CD4-positive, alpha-beta T cell treated with Interleukin-17A for 1 hour (primary cell): ENCODE data around the gene SRPK2.
A peak's percentile ranks its signal among the peaks of the same experiment; 100 is the strongest.
"Not testable (repeated sequence)": the region's sequence is repeated elsewhere in the genome, so short reads cannot be mapped to it uniquely, and the experiment has no call there.

Experiments
- DNase-seq: peaks from one replicate; pipeline ENCODE4 v3.0.0-alpha.2; 2020

SRPK2 gene

GRCh38 chr7:105388356-105389087 lies at the start of gene SRPK2:
TSS of gene SRPK2 (minus strand) at chr7:105388921.
- peak; percentile 81 for DNase-seq

GRCh38 chr7:105438254-105438653 lies 49.5 kb upstream of the SRPK2 start:
- DNase-seq, result no peak

DNA sequence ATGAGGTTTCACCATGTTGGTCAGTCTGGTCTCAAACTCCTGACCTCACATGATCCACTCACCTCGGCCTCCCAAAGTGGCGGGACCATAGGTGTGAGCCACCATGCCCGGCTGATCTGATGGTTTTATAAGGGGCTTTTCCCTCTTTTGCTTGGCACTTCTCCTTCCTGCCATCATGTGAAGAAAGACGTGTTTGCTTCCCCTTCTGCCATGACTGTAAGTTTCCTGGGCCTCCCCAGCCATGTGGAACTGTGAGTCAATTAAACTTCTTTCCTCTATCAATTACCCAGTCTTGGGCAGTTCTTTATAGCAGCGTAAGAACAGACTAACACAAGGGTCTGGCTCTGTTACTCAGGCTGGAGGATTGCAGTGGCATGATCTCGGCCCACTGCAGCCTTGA lies 48.6 kb upstream of the SRPK2 start:
- not testable (repeated sequence) for DNase-seq

- peak; percentile 67 for DNase-seq
Measured at GRCh38 chr7:105429746-105430612, 41.3 kb upstream of the SRPK2 start.

- no peak for DNase-seq
Measured at GRCh38 chr7:105426606-105427146, 38.0 kb upstream of the SRPK2 start.

DNA sequence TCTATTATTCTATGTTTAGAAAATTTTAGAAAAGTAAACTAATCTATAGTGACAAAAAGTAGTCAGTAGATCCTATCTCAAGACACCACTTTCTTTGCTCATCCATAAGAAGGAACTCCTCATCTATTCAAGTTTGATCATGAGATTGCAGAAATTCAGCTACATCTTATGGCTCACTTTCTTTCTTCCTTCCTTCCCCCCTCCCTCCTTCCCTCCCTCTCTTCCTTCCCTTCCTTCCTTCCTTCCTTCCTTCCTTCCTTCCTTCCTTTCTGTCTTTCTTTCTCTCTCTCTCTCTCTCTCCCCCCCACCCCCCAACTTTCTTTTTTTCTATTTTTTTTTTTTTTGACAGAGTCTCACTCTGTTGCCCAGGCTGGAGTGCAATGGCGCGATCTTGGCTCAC lies 35.3 kb upstream of the SRPK2 start:
- no peak for DNase-seq

DNA sequence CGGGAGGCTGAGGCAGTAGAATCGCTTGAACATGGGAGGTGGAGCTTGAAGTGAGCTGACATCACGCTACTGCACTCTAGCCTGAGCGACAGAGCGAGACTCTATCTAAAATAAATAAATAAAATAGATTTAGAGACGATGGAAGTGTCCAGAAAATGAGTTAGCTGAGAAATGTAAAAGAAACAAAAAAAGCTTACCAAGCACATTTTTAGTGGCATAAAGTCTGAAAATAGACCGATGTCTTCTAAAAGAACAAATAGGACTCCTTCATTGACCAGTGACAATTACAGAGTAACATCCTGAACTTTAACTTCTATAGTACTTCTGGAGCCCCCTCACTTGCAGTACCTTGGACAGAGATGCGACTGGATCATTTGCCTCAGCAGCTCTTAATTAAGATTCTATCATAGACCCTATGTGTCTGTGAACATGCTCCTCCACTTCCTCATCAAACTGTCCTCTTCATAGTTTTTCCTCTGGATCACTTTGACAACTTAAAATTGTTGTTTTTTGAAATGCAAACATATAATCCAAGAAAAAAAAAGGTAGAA lies 25.2 kb upstream of the SRPK2 start:
- no peak for DNase-seq

- not testable (repeated sequence) for DNase-seq
Measured at GRCh38 chr7:105410774-105411173, 22.1 kb upstream of the SRPK2 start.

- not testable (repeated sequence) for DNase-seq
Measured at GRCh38 chr7:105409775-105410174, 21.1 kb upstream of the SRPK2 start.

- no peak for DNase-seq
Measured at GRCh38 chr7:105408791-105409410, 20.2 kb upstream of the SRPK2 start.

- DNase-seq, result no peak
Measured at GRCh38 chr7:105403128-105403527, 14.4 kb upstream of the SRPK2 start.

DNA sequence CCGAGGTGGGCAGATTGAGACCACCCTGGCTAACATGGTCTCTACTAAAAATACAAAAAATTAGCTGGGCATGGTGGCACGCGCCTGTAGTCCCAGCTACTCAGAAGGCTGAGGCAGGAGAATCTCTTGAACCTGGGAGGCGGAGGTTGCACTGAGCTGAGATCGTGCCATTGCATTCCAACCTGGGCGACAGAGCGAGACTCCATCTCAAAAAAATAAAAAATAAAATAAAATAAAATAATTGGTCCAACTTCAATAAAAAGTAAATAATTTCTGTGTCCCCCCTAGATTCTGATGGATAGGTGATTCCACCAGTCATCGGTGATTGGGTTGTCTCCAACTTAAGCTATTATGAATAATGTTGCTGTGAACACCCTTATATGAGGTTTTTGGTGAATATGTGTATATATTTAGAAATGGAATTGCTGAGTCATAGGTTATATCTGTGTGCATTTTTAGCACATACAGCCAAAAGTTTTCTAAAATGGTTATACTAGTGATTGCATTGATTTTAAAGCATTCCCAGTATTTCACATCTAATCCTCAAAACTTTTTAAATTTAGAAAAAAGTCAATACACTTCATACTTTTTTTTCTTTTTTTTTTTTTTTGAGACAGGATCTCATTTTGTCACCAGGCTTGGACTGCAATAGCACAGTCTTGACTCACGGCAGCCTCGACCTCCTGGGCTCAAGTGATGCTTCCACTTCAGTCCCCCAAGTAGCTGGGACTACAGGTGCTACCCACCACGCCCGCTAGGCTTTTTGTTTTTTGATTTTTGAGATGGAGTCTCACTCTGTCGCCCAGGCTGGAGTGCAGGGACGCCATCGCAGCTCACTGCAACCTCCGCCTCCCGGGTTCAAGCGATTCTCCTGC lies 13.7 kb upstream of the SRPK2 start:
- DNase-seq, result no peak

GRCh38 chr7:105399043-105399725 lies 10.5 kb upstream of the SRPK2 start:
- no peak for DNase-seq

- no peak for DNase-seq
Measured at GRCh38 chr7:105396566-105396965, 7.8 kb upstream of the SRPK2 start.

DNA sequence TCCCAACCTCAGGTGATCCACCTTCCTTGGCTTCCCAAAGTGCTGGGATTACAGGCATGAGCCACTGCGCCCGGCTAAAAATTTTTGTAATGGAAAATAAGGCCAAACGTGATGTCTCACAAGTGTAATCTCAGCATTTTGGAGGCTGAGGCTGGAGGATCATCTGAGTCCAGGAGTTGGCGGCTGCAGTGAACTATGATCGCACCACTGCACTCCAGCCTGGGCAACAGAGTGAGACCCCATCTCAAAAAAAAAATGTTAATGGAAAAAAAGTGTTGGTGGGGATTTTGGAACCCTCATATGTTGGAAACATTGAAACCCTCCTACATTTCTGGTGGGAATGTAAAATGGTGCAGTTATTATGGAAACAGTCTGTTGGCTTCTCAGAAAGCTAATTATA lies 2.7 kb upstream of the SRPK2 start:
- DNase-seq, result no peak

DNA sequence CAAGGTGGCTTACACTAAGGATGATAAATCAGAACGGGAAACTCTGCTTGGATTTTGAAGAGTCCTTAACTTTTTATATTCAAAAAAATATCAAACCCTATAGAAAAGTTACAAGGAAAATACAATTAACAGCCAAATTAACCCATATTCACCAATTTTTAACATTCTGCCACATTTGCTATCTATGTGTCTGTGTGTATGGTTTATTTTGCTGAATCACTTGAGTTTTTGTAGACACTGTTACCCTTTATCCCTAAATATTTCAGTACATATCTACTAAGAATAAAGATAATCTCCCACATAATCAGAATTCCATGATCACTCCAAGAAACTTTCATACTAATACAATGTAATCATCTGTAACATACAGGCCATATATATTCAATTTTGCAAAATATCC lies 1.2 kb upstream of the SRPK2 start:
- DNase-seq, result no peak

DNA sequence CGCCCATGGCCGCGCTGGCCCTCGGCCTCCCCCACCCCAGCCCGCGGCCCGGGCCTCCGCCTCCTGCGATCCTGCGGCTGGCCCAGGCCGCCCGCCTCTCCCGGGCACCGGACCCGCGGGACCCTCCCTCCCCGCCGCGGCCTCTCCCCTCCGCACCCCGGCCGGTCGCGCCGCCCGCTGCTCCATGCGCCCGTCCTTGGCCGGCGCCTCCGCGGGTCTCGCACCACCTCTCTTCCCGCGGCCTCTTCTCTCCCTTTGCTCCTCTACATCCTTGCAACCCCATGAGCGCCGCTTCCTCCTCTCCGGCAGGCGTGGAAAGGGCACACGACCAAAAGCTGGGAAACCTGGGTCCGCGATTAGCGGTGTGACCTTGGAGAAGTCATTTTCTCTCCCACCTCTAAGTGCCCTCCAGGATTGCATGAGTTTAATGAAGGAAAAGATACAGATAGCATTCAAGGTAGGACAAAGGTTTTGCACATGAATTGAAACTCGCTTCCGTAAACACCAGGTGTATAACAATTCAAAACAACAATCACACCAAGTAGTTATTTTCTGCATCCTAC lies 448 bp upstream of the SRPK2 start:
- no peak for DNase-seq

DNA sequence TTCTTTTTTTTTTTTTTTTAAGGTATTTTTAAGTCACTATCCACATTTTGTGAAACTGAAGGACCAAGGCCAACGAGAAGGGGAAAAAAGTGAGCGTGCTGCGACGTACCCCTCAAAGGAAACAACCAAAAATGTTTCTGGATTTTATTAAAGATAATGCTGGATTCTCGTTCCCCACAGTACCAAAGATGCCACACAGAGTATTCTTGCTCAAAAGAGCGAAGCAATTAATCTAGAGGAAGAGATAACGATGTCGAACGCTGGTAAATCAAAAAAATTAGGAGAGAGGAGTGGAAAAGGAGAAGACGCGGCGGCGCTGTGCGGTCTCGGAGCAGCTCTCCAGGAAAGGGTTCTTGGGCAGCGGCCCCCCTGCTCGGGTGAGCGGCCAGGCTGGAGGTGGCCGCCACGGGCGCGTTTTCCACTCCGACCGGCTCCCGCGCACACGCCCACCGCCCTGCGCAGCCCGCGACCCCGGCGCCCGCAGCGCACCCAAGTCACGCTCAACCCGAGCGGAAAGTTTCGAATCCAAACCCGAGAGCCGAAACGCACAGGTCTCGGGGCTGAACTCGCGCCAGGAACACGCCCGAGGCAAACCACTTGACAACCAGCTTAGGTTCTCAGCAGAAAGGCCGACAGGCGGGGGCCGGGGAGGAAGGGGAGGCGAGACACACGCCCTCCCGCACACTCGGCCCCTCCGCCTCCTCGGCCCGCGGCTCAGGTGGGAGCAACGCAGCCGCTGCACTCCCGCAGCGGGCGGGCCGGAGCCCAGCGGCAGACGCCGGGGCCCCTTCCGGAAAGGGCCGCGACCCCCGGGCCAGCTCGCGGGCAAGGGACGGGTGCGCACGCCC lies 989 bp downstream of the SRPK2 start:
- DNase-seq, result peak; percentile 56

DNA sequence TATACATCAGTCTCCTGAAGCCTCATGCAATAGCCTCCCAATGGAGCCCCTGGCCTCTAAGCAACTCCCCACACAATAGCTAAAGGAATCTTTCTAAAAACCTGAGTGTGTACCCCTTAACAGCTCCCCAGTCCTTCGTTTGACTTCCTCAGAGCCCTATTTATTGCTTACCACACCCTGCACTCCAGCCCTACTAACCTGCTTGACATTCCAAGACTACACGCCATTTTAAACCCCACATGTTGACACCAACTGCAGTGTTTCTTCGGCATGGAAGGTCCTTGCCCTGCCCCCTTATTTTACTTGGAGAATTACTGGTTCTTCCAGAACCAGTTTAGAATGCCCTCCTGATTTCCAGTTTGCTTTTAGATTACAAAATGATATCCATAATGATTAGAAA lies 10.8 kb downstream of the SRPK2 start:
- DNase-seq, result no peak

DNA sequence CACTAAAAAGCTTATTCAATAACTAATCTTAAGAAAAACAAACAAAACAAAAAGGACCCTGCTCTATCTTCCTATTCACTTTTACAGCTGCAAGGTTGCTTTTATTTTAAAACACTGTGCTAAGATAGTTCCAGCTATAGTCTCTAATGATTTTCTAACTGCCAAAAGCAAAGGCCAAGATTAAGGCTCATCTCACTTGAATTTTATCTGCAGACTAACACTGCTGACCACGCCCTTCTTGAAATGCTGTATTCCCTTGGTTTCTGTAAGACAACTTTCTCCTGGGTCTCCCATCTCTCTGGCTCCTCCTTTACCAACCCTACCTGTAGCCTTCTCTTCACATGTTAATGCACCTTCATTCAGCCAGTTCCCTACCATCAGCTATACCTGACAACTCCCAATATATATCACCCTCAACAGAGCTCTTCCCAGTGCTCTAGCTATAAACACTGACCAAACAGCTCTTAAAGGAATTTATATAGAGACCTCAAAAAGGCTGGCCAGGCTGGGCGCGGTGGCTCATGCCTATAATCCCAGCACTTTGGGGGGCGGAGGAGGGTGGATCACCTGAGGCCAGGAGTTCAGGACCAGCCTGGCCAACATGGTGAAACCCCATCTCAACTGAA lies 11.7 kb downstream of the SRPK2 start:
- DNase-seq, result no peak
